Measurements from ENCODE around the gene CHCT1. TPM values are rescaled to one million over a fixed set of nuclear protein-coding genes. Genes with fewer than 3 reads are reported as not detected.

The CHCT1 gene
- total and polyA plus RNA-seq, 2 of the 8 experiments (the other 6 are each of a cell fraction or from before 2014, with no cell fraction given), result 0.06 TPM; not detected in 1

DNA sequence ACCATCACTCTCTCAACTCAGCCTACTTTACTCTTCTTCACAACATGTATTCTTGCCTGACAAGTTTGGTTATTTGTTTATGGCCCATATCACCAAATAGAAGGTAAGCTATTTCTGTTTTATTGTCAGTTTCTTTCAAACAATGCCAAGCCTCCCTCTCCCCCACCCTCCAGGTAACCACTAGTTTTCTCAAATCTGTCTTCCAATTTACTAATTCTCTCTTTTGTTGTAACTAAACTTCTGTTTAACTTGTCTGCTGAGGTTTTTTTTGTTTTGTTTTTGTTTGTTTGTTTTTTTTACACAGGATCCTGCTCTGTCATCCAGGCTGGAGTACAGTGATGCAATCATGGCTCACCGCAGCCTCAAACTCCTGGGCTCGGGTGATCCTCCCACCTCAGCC is 34.9 kb downstream of the CHCT1 start (continued):
- TF ChIP-seq, protein P1, sequence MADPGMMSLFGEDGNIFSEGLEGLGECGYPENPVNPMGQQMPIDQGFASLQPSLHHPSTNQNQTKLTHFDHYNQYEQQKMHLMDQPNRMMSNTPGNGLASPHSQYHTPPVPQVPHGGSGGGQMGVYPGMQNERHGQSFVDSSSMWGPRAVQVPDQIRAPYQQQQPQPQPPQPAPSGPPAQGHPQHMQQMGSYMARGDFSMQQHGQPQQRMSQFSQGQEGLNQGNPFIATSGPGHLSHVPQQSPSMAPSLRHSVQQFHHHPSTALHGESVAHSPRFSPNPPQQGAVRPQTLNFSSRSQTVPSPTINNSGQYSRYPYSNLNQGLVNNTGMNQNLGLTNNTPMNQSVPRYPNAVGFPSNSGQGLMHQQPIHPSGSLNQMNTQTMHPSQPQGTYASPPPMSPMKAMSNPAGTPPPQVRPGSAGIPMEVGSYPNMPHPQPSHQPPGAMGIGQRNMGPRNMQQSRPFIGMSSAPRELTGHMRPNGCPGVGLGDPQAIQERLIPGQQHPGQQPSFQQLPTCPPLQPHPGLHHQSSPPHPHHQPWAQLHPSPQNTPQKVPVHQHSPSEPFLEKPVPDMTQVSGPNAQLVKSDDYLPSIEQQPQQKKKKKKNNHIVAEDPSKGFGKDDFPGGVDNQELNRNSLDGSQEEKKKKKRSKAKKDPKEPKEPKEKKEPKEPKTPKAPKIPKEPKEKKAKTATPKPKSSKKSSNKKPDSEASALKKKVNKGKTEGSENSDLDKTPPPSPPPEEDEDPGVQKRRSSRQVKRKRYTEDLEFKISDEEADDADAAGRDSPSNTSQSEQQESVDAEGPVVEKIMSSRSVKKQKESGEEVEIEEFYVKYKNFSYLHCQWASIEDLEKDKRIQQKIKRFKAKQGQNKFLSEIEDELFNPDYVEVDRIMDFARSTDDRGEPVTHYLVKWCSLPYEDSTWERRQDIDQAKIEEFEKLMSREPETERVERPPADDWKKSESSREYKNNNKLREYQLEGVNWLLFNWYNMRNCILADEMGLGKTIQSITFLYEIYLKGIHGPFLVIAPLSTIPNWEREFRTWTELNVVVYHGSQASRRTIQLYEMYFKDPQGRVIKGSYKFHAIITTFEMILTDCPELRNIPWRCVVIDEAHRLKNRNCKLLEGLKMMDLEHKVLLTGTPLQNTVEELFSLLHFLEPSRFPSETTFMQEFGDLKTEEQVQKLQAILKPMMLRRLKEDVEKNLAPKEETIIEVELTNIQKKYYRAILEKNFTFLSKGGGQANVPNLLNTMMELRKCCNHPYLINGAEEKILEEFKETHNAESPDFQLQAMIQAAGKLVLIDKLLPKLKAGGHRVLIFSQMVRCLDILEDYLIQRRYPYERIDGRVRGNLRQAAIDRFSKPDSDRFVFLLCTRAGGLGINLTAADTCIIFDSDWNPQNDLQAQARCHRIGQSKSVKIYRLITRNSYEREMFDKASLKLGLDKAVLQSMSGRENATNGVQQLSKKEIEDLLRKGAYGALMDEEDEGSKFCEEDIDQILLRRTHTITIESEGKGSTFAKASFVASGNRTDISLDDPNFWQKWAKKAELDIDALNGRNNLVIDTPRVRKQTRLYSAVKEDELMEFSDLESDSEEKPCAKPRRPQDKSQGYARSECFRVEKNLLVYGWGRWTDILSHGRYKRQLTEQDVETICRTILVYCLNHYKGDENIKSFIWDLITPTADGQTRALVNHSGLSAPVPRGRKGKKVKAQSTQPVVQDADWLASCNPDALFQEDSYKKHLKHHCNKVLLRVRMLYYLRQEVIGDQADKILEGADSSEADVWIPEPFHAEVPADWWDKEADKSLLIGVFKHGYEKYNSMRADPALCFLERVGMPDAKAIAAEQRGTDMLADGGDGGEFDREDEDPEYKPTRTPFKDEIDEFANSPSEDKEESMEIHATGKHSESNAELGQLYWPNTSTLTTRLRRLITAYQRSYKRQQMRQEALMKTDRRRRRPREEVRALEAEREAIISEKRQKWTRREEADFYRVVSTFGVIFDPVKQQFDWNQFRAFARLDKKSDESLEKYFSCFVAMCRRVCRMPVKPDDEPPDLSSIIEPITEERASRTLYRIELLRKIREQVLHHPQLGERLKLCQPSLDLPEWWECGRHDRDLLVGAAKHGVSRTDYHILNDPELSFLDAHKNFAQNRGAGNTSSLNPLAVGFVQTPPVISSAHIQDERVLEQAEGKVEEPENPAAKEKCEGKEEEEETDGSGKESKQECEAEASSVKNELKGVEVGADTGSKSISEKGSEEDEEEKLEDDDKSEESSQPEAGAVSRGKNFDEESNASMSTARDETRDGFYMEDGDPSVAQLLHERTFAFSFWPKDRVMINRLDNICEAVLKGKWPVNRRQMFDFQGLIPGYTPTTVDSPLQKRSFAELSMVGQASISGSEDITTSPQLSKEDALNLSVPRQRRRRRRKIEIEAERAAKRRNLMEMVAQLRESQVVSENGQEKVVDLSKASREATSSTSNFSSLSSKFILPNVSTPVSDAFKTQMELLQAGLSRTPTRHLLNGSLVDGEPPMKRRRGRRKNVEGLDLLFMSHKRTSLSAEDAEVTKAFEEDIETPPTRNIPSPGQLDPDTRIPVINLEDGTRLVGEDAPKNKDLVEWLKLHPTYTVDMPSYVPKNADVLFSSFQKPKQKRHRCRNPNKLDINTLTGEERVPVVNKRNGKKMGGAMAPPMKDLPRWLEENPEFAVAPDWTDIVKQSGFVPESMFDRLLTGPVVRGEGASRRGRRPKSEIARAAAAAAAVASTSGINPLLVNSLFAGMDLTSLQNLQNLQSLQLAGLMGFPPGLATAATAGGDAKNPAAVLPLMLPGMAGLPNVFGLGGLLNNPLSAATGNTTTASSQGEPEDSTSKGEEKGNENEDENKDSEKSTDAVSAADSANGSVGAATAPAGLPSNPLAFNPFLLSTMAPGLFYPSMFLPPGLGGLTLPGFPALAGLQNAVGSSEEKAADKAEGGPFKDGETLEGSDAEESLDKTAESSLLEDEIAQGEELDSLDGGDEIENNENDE (IDR thresholded peaks at IDR 0.05; ENCODE audit: insufficient replicate concordance, low read length), result no peak
- TF ChIP-seq E2F6 (IDR thresholded peaks at IDR 0.05) (no peak), GABPA (IDR thresholded peaks at IDR 0.05; ENCODE audit: borderline replicate concordance, insufficient read depth, low read length) (no peak), POLR2AphosphoS5 (IDR thresholded peaks at IDR 0.05; ENCODE audit: low read depth, low read length) (no peak), RFX5 (IDR thresholded peaks at IDR 0.05; ENCODE audit: borderline replicate concordance, low read depth, low read length) (no peak), GTF2F1 (IDR thresholded peaks at IDR 0.05; ENCODE audit: borderline replicate concordance, low read depth, low read length) (no peak), KDM1A (IDR thresholded peaks at IDR 0.05; ENCODE audit: borderline replicate concordance, low read length) (no peak), HDAC2 (IDR thresholded peaks at IDR 0.05; ENCODE audit: borderline replicate concordance in 1 of 2, low read depth in 2 of 2, low read length in 2 of 2) (no peak), CTBP2 (IDR thresholded peaks at IDR 0.05; ENCODE audit: borderline replicate concordance, insufficient read depth, insufficient read length, low read length) (no peak)

Data from H1 (cell line).